ENCODE measurements around the gene PWWP2B. TPM values are rescaled to one million over a fixed set of nuclear protein-coding genes. Genes with fewer than 3 reads are reported as not detected.
A peak's percentile ranks its signal among the peaks of the same experiment; 100 is the strongest.

PWWP2B gene
- total and polyA plus RNA-seq, 2 of the 13 experiments (the other 11 are each of a cell fraction or from before 2014, with no cell fraction given) = 2.3 to 4.7 TPM

- TF ChIP-seq KIAA2018 (CRISPR knock-in tag; IDR thresholded peaks at IDR 0.05; ENCODE audit: borderline replicate concordance) (no peak), ZMYM4 (CRISPR knock-in tag; IDR thresholded peaks at IDR 0.05) (0 out of 2 replicates have a peak, but pooled peaks have one; percentile 19), TEAD3 (CRISPR knock-in tag; optimal IDR thresholded peaks at IDR 0.05; ENCODE audit: borderline replicate concordance) (peak; percentile 90), NFIB (CRISPR knock-in tag; IDR thresholded peaks at IDR 0.05; ENCODE audit: borderline replicate concordance) (no peak), ZNF713 (CRISPR knock-in tag; IDR thresholded peaks at IDR 0.05) (no peak), ZNF138 (CRISPR knock-in tag; IDR thresholded peaks at IDR 0.05; ENCODE audit: low read depth) (no peak), ZNF160 (CRISPR knock-in tag; IDR thresholded peaks at IDR 0.05) (no peak), ZNF792 (CRISPR knock-in tag; IDR thresholded peaks at IDR 0.05) (no peak), ZNF549 (CRISPR knock-in tag; IDR thresholded peaks at IDR 0.05) (no peak), RBM39 (IDR thresholded peaks at IDR 0.05; ENCODE audit: low read depth, low read length, poor library complexity, severe bottlenecking) (peak; percentile 78), ZMYM2 (CRISPR knock-in tag; IDR thresholded peaks at IDR 0.05) (peak; percentile 39; the same call in 1 of the 2 replicates), ZNF768 (CRISPR knock-in tag; IDR thresholded peaks at IDR 0.05) (peak; percentile 88), HOXA7 (CRISPR knock-in tag; IDR thresholded peaks at IDR 0.05) (no peak), ZFX (CRISPR knock-in tag; IDR thresholded peaks at IDR 0.05; ENCODE audit: low read depth) (no peak), ZNF275 (CRISPR knock-in tag; IDR thresholded peaks at IDR 0.05; ENCODE audit: borderline replicate concordance) (no peak), ARNT (IDR thresholded peaks at IDR 0.05) (no peak), PCBP1 (IDR thresholded peaks at IDR 0.05; ENCODE audit: borderline replicate concordance, low read depth, low read length) (peak; percentile 93; the same call in 1 of the 2 replicates), IRF2 (CRISPR knock-in tag; IDR thresholded peaks at IDR 0.05) (no peak)
Measured at GRCh38 chr10:132371641-132372081, 25.3 kb upstream of the PWWP2B start (continued).
